Activated CD4-positive, alpha-beta T cell treated with anti-CD3 and anti-CD28 coated beads, Interleukin-2, amount 50 U/mL, for 1 hour (primary cell): Measurements from ENCODE around the gene IFI27.
"Not testable (repeated sequence)": the region's sequence is repeated elsewhere in the genome, so short reads cannot be mapped to it uniquely, and the experiment has no call there.

Experiments
- DNase-seq: peaks from one replicate; pipeline ENCODE4 v3.0.0-alpha.2; 2020

The IFI27 gene

GRCh38 chr14:94126800-94127199 lies 16.3 kb downstream of the IFI27 start:
- no peak for DNase-seq

GRCh38 chr14:94127330-94127729 lies 16.8 kb downstream of the IFI27 start:
- DNase-seq = no peak

- DNase-seq = no peak
Observed at GRCh38 chr14:94128216-94128839, 17.8 kb downstream of the IFI27 start.

- DNase-seq = peak; percentile 55
Observed at GRCh38 chr14:94129111-94129757, 18.7 kb downstream of the IFI27 start, which contains the start of gene IFI27L2. Gene IFI27L2, minus strand, starts transcription at chr14:94129604. Its CDS starts 40 bp downstream, at chr14:94129564.

- peak; percentile 10 for DNase-seq
Observed at GRCh38 chr14:94129758-94130414, 19.4 kb downstream of the IFI27 start.

- peak; percentile 56 for DNase-seq
Observed at GRCh38 chr14:94132285-94132887, 21.9 kb downstream of the IFI27 start.

GRCh38 chr14:94135476-94135875 lies 24.9 kb downstream of the IFI27 start:
- DNase-seq = no peak

GRCh38 chr14:94136575-94137331 lies 26.2 kb downstream of the IFI27 start:
- DNase-seq = peak; percentile 86

GRCh38 chr14:94138251-94138650 lies 27.7 kb downstream of the IFI27 start:
- no peak for DNase-seq

- no peak for DNase-seq
Observed at GRCh38 chr14:94139006-94139405, 28.5 kb downstream of the IFI27 start.

- no peak for DNase-seq
Observed at GRCh38 chr14:94139421-94139820, 28.9 kb downstream of the IFI27 start.

- no peak for DNase-seq
Observed at GRCh38 chr14:94142247-94142646, 31.7 kb downstream of the IFI27 start.

- DNase-seq = no peak
Observed at GRCh38 chr14:94142836-94143235, 32.3 kb downstream of the IFI27 start.

GRCh38 chr14:94143239-94143638 lies 32.7 kb downstream of the IFI27 start:
- DNase-seq = no peak

- no peak for DNase-seq
Observed at GRCh38 chr14:94143711-94144110, 33.2 kb downstream of the IFI27 start.

- no peak for DNase-seq
Observed at GRCh38 chr14:94144765-94145164, 34.2 kb downstream of the IFI27 start.

- no peak for DNase-seq
Observed at GRCh38 chr14:94145902-94146527, 35.5 kb downstream of the IFI27 start.

- no peak for DNase-seq
Observed at GRCh38 chr14:94152676-94153075, 42.1 kb downstream of the IFI27 start.

GRCh38 chr14:94153750-94154342 lies 43.3 kb downstream of the IFI27 start:
- DNase-seq = no peak

GRCh38 chr14:94156143-94156542 lies 45.6 kb downstream of the IFI27 start:
- DNase-seq = not testable (repeated sequence)

- no peak for DNase-seq
Observed at GRCh38 chr14:94157197-94157596, 46.7 kb downstream of the IFI27 start.
